IMR-90 (cell line): ENCODE data around the gene ADGRF3. TPM values are rescaled to one million over a fixed set of nuclear protein-coding genes. Genes with fewer than 3 reads are reported as not detected.

Experiments used
- ATAC-seq: fragments of 200-7000 bp; cut with Tn5 transposase; 2 replicates; pipeline ENCODE4 v1.9.1; 2020; ENCODE audit warnings: low read depth, mild to moderate bottlenecking, moderate library complexity
- BruUV-seq: library from RNA; stranded (reverse); fragments of 400-500 nt; replicated peaks from 2 replicates; lab custom pipeline; 2021; lab: Mats Ljungman, UMichigan
- CTCF ChIA-PET: fragments of 300-600 bp; formaldehyde crosslinking; extraction: SDS; loops from one replicate; lab custom pipeline; 2021; ENCODE audit warnings: antibody characterized with exemption; lab: Yijun Ruan, JAX
- POLR2A ChIA-PET: fragments of 300-600 bp; sonication (Branson Sonifier 250); formaldehyde crosslinking; loops from one replicate; lab custom pipeline; 2022; ENCODE audit warnings: antibody characterized with exemption; ENCODE audit not compliant: unreplicated experiment; lab: Charles Lee
- DNase-seq: peaks from one replicate; pipeline ENCODE4 v3.0.0; 2013
- H2AFZ ChIP-seq: replicated peaks from 2 replicates; pipeline ENCODE3; 2013; ENCODE audit warnings: low read length, mild to moderate bottlenecking; ENCODE audit not compliant: poor library complexity
- H2AK5ac ChIP-seq: 2 replicates; pipeline ENCODE4 v1.6.1; 2013; ENCODE audit warnings: low read depth, low read length, inconsistent platforms
- H2AK9ac ChIP-seq: replicated peaks from 2 replicates; pipeline ENCODE3; 2013; ENCODE audit warnings: mild to moderate bottlenecking, low read depth, low read length, moderate library complexity; ENCODE audit not compliant: poor library complexity
- H2BK120ac ChIP-seq: 2 replicates; pipeline ENCODE4 v1.6.1; 2013; ENCODE audit warnings: low read depth, low read length, inconsistent platforms
- H2BK15ac ChIP-seq: 3 replicates; pipeline ENCODE4 v1.6.1; 2013; ENCODE audit warnings: low read depth, low read length, inconsistent platforms
- H2BK20ac ChIP-seq: 2 replicates; pipeline ENCODE4 v1.6.1; 2013; ENCODE audit warnings: low read depth, mild to moderate bottlenecking, inconsistent platforms, low read length, moderate library complexity
- H2BK5ac ChIP-seq: 2 replicates; pipeline ENCODE4 v1.6.1; 2013; ENCODE audit warnings: mild to moderate bottlenecking, low read depth, low read length, inconsistent platforms; ENCODE audit not compliant: poor library complexity, severe bottlenecking
- H3K14ac ChIP-seq: replicated peaks from 2 replicates; pipeline ENCODE4 v1.6.1; 2013; ENCODE audit warnings: low read depth, low read length, inconsistent platforms
- H3K18ac ChIP-seq: 2 replicates; pipeline ENCODE4 v1.6.1; 2013; ENCODE audit warnings: low read depth, low read length, control low read depth
- H3K23ac ChIP-seq: 2 replicates; pipeline ENCODE4 v1.6.1; 2013; ENCODE audit warnings: low read depth, low read length, inconsistent platforms
- H3K27ac ChIP-seq: 2 replicates; pipeline ENCODE4 v1.5.1; 2013; ENCODE audit warnings: mild to moderate bottlenecking, control low read depth, low read length; ENCODE audit not compliant: insufficient read depth
- H3K27me3 ChIP-seq: 2 replicates; pipeline ENCODE4 v1.6.1; 2013; ENCODE audit warnings: low read length; ENCODE audit not compliant: control insufficient read depth, insufficient read depth
- H3K36me3 ChIP-seq: 2 replicates; pipeline ENCODE4 v1.6.1; 2013; ENCODE audit warnings: low read length, mixed read lengths; ENCODE audit not compliant: control insufficient read depth, insufficient read depth
- H3K4ac ChIP-seq: 2 replicates; pipeline ENCODE4 v1.6.1; 2013; ENCODE audit warnings: low read depth, low read length, inconsistent platforms
- H3K4me1 ChIP-seq: 2 replicates; pipeline ENCODE4 v1.6.1; 2013; ENCODE audit warnings: low read length, mixed read lengths; ENCODE audit not compliant: control insufficient read depth, insufficient read depth
- H3K4me2 ChIP-seq: 2 replicates; pipeline ENCODE4 v1.6.1; 2013; ENCODE audit warnings: low read depth, mild to moderate bottlenecking, control low read depth, low read length, moderate library complexity
- H3K4me3 ChIP-seq: 2 replicates; pipeline ENCODE4 v1.5.1; 2013; ENCODE audit warnings: low read depth, mild to moderate bottlenecking, control low read depth, low read length, moderate library complexity; ENCODE audit not compliant: insufficient read depth
- H3K56ac ChIP-seq: 2 replicates; pipeline ENCODE4 v1.6.1; 2013; ENCODE audit warnings: low read length, inconsistent platforms; ENCODE audit not compliant: insufficient read depth; ENCODE audit errors: extremely low read depth
- H3K79me1 ChIP-seq, 2 experiments: 2 replicates each; pipeline ENCODE4 v1.6.1; 2013; ENCODE audit warnings: low read length in 2 of 2, inconsistent platforms in 1 of 2, low read depth in 1 of 2
- H3K9ac ChIP-seq: 2 replicates; pipeline ENCODE4 v1.6.1; 2013; ENCODE audit warnings: low read depth, low read length, control low read depth
- H3K9me1 ChIP-seq: 2 replicates; pipeline ENCODE4 v1.6.1; 2013; ENCODE audit warnings: low read length, inconsistent platforms; ENCODE audit not compliant: insufficient read depth
- H3K9me3 ChIP-seq: 2 replicates; pipeline ENCODE4 v1.6.1; 2013; ENCODE audit warnings: low read length; ENCODE audit not compliant: control insufficient read depth, insufficient read depth
- H4K20me1 ChIP-seq: 2 replicates; pipeline ENCODE4 v1.6.1; 2013; ENCODE audit warnings: low read length, inconsistent platforms; ENCODE audit not compliant: insufficient read depth
- H4K5ac ChIP-seq: 2 replicates; pipeline ENCODE4 v1.6.1; 2013; ENCODE audit warnings: mild to moderate bottlenecking, low read depth, low read length, control low read depth
- H4K8ac ChIP-seq, 2 experiments: 2 replicates each; pipeline ENCODE4 v1.6.1; 2013; ENCODE audit warnings: low read depth in 2 of 2, low read length in 2 of 2, control low read depth in 1 of 2, inconsistent platforms in 1 of 2
- H4K91ac ChIP-seq: 2 replicates; pipeline ENCODE4 v1.6.1; 2013; ENCODE audit warnings: low read depth, low read length, inconsistent platforms; ENCODE audit not compliant: insufficient read depth
- BHLHE40 ChIP-seq: fragments of 150-350 bp; IDR thresholded peaks from 2 replicates; pipeline ENCODE4 v1.6.1; 2016; ENCODE audit warnings: mild to moderate bottlenecking, low read depth, low read length
- CEBPB ChIP-seq: IDR thresholded peaks from 2 replicates; pipeline ENCODE4 v1.6.1; 2012; ENCODE audit warnings: low read depth, low read length, improper control_type of control experiment
- CHD1 ChIP-seq: IDR thresholded peaks from 2 replicates; pipeline ENCODE4 v1.6.1; 2012; ENCODE audit warnings: low read depth, low read length, improper control_type of control experiment
- ELK1 ChIP-seq: fragments of 150-350 bp; IDR thresholded peaks from 2 replicates; pipeline ENCODE4 v1.6.1; 2016; ENCODE audit warnings: low read depth, mild to moderate bottlenecking, low read length, moderate library complexity, borderline replicate concordance
- FOS ChIP-seq: fragments of 150-350 bp; IDR thresholded peaks from 2 replicates; pipeline ENCODE4 v1.6.1; 2016; ENCODE audit warnings: low read depth, low read length
- MAFK ChIP-seq: IDR thresholded peaks from 2 replicates; pipeline ENCODE4 v1.6.1; 2012; ENCODE audit warnings: low read depth, low read length, improper control_type of control experiment
- MAZ ChIP-seq: IDR thresholded peaks from 2 replicates; pipeline ENCODE4 v1.6.1; 2012; ENCODE audit warnings: low read depth, mild to moderate bottlenecking, low read length, improper control_type of control experiment, moderate library complexity, borderline replicate concordance
- MXI1 ChIP-seq: IDR thresholded peaks from 2 replicates; pipeline ENCODE4 v1.6.1; 2012; ENCODE audit warnings: low read depth, mild to moderate bottlenecking, low read length, moderate library complexity, borderline replicate concordance
- NFE2L2 ChIP-seq: fragments of 150-350 bp; IDR thresholded peaks from 2 replicates; pipeline ENCODE4 v1.6.1; 2016; ENCODE audit warnings: low read depth, mild to moderate bottlenecking, low read length
- SMC3 ChIP-seq: fragments of 150-350 bp; IDR thresholded peaks from 2 replicates; pipeline ENCODE4 v1.6.1; 2016; ENCODE audit warnings: low read depth, mild to moderate bottlenecking, antibody characterized with exemption, low read length, moderate library complexity
- WGBS, 2 experiments: methylation state at CpG; one replicate each; pipeline versions ENCODE4 v1.1.5 to v1.1.7; 2013; ENCODE audit warnings: missing lambda C conversion rate in 2 of 2; ENCODE audit not compliant: insufficient read length in 1 of 2; ENCODE audit errors: extremely low coverage in 2 of 2; 5-methylcytosine and 5-hydroxymethylcytosine counted together
- dilution Hi-C: fragments of 300-500 bp; cut with HindIII; formaldehyde crosslinking; loops from one replicate; pipeline ENCODE4 v1.14.3; 2018; ENCODE audit warnings: low sequenced_read_pairs; ENCODE audit not compliant: unreplicated experiment
- in situ Hi-C: fragments of 300-500 bp; cut with MboI; formaldehyde crosslinking; loops from 3 replicates; pipeline ENCODE4 v1.14.3; 2019; ENCODE audit warnings: low sequenced_read_pairs, inconsistent platforms, mixed read lengths
- intact Hi-C: fragments of 100-400 bp; cut with micrococcal nuclease; formaldehyde crosslinking; loops from 2 replicates; pipeline ENCODE4 v1.10.0; 2022
- polyA plus RNA-seq, 3 experiments: library from polyadenylated mRNA; depleted of rRNA; stranded (reverse); fragments of >200 nt; gene quantifications; 2 replicates each; pipeline ENCODE4 v1.2.3, GENCODE V29; 2012; ENCODE audit warnings: low replicate concordance in 1 of 3
- total RNA-seq: library from RNA; depleted of rRNA; stranded (reverse); fragments of >200 nt; gene quantifications from 2 replicates; pipeline ENCODE4 v1.2.3, GENCODE V29; 2012

Gene ADGRF3
- total and polyA plus RNA-seq, 2 of the 4 experiments (the other 2 are of a cell fraction): 0.15 TPM; not detected in 1

- 40% methylated on average over 1 of the region's 6 CpGs; no CpG with 5 or more reads in 1 of the 2 experiments for WGBS, 2 experiments
- ATAC-seq: no peak
Observed at GRCh38 chr2:26316845-26317244, 29.7 kb downstream of the ADGRF3 start.

More at GRCh38 chr2:26316845-26317244, 29.7 kb downstream of the ADGRF3 start:
- Histone ChIP-seq H4K8ac (no peak overlapping the region), H3K27ac (no peak overlapping the region), H3K79me1 (no peaks in the 10 kb centered on the region), H3K56ac (no peak overlapping the region), H3K9me1 (no peaks in the 10 kb centered on the region), H3K4me2 (no peak overlapping the region), H4K20me1 (no peaks in the 10 kb centered on the region), H2BK5ac (no peak overlapping the region), H2AK5ac (no peak overlapping the region), H4K91ac (no peak overlapping the region), H2AK9ac (no peak overlapping the region), H3K18ac (no peak overlapping the region), H3K23ac (no peak overlapping the region), H4K5ac (no peak overlapping the region), H3K4me1 (no peaks in the 10 kb centered on the region), H3K27me3 (peaks cover 44% of the 10 kb centered on the region), H2BK15ac (no peak overlapping the region), H3K14ac (no peak overlapping the region), H2BK120ac (no peak overlapping the region), H3K9ac (no peak overlapping the region), H3K4ac (no peak overlapping the region), H3K9me3 (no peaks in the 10 kb centered on the region), H2BK20ac (no peak overlapping the region), H3K4me3 (no peak overlapping the region), H2AFZ (no peak overlapping the region), H3K36me3 (no peaks in the 10 kb centered on the region)
- intact Hi-C loops (no loop called here), in situ Hi-C loops (no loop called here), dilution Hi-C loops (no loop called here)
- ChIA-PET POLR2A (no interaction called here), CTCF (no interaction called here)
- BruUV-seq: no TSS peak
- no peak for TF ChIP-seq SMC3
- no peak for TF ChIP-seq MAZ
- TF ChIP-seq FOS: no peak
- no peak for TF ChIP-seq NFE2L2
- no peak for TF ChIP-seq MAFK
- TF ChIP-seq MXI1: no peak
- no peak for TF ChIP-seq CHD1
- TF ChIP-seq CEBPB: no peak
- no peak for TF ChIP-seq ELK1
- TF ChIP-seq BHLHE40: no peak
- no peak for DNase-seq
